Measurements from ENCODE around the gene NMNAT2.
"Not testable (repeated sequence)": the region's sequence is repeated elsewhere in the genome, so short reads cannot be mapped to it uniquely, and the experiment has no call there.

Gene NMNAT2

DNA sequence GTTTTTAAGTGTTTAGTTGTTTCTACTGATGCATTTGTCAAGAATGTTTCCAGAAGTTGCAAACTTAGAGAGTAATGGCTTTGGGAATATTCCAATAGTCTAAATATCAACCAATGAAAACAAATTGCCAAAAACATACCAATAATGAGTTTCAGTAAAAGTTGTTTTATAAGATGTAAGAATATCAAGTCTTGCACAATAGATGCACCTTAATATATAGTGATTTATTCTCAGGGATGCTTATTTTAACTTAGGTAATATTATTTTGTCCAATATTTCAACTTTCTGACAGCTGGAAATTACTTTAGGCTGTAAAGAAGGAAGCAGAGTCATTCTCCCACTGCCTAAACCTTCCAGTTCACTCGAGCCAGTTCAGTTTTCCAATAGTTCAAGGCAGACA lies 5.4 kb upstream of the NMNAT2 start:
- no peak for DNase-seq
- intact Hi-C loops (cut with DNase I) = no loop called here

DNA sequence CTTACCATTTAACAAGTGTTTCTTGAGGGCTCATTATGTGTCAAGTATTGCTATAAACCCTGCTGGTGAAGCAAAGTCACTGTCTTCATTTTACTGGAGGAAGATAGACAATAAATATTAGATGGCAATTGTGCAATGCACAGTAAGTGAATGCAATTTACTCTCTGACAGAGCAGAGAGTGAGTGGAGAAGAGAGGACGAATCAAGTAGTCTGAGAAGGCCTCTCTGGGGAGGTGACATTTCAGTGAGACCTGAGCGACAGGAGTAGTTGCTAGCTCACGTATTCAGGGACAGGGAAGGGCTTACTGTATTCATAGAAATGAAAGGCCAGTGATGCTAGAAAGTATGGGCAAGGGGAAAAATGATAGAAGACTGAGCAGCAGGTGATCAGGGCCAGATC lies 1.2 kb upstream of the NMNAT2 start:
- DNase-seq = no peak
- intact Hi-C loops (cut with DNase I) = no loop called here

DNA sequence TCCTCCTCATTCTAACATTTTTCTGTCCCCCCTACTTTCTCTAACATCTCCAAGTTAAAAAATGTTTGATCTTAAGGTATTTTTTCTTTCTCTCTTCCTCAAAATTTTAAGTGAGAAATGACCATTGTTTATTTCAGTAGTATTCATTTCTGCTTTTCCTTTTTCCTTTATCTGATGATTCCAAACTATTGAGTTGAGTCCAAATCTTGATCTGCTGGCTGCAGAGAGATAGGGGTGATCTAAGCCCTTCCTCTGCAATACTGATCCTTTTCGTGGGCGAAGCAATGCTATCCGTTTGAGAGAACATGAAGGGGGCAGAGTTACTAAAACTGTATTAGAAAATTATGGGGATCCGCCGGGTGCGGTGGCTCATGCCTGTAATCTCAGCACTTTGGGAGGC lies 516 bp upstream of the NMNAT2 start:
- peak in 19 of 42 donors; percentile 3 to 53 (median 16) for DNase-seq
- intact Hi-C loops (cut with DNase I) = no loop called here

DNA sequence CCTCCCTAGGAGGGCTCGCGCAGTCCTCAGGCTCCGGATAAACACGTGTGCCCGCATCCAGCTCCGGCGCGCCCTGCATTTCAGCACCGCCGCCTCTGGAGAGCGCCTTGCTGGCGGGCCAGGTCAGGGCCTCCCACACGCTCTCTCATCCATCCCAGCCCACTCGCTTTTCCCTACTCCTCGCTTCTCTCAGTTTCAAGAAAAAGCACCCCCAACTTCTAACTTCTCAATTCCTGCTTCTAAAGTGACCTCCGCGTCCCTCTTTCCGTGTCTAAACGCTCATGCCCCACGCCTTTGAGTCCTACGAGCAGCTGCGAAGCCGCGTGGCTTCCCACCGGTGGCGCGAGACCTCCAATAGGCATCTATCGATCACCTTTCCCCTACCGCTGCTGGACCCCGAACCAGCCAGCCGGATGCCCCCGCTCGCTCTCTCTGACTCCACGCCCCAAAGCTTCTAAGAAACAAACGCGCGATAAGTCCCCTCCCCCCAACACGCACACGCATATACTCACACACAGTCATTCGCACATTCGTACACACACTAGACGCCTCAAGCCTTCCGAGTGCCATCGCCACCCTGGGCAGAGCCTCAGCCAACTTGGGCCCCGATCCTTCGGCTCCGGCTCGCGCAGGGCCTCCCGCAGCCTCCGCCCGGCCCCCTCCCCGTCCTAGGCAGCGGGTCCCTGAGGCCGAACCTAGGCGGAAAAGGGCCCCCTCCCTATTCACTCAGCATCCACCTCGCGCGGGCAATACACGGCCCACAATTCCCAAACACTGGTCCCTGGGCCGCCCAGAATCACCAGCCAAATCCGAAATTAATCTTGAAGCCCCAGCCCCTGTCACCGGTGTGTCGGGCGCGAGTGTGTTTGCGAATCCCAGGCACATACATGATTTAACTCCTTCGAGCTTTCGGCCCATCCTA lies 1.1 kb downstream of the NMNAT2 start:
- peak; percentile 37 to 89 (median 74) for DNase-seq
- intact Hi-C loops (cut with DNase I) = no loop called here

DNA sequence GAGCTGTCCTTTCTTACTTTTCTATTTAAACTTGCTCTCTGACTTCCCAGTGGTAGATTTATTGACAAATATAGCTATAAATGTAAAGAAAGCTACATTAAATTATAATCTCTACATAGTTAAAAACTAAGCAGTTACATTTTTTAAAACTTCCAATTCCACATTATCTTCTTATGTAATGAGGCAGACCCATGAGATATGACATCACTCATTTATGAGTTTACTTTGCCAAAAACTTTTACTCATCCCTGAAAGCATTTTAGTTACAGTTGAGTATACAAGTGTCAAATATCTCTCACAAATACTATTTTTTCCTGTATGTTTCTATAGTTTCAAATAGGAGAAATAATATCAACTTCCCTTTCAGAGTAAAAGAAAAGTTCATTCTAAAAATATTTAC lies 3.8 kb downstream of the NMNAT2 start:
- DNase-seq = no peak
- intact Hi-C loops (cut with DNase I) = no loop called here

DNA sequence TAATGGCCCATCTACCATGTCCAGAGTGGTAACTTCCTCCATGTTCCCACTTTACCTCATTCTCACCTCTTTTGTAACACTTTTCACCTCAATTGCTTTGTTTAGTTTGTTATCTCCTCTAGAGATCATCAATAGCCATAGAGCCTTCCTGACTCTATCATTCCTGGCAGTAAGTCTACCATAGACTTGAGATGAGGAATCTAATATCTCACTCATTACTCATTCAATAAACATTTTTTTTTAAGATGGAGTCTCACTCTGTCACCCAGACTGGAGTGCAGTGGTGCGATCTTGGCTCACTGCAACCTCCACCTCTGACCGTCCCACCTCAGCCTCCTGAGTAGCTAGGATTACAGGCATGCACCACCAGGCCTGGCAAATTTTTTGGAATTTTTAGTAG lies 7.1 kb downstream of the NMNAT2 start:
- DNase-seq = no peak
- intact Hi-C loops (cut with DNase I) = no loop called here

DNA sequence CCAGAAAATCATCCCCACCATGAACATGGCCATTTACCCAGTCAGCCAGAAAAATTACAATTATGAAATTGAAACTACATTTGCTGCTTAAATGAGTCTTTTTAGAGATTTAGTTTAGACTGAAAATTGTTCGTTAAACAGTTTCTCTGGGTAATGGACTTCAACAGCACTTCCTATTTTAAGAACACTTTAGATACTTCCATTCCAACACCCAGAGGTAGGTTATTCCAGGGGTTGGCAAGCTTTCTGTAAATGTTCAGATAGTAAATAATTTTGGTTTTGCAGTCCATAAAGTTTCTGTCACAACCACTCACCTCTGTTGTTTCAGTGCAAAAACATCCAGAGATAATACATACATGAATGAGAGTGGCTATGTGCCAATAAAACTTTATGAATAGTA lies 10.2 kb downstream of the NMNAT2 start:
- intact Hi-C loops (cut with DNase I) = no loop called here

DNA sequence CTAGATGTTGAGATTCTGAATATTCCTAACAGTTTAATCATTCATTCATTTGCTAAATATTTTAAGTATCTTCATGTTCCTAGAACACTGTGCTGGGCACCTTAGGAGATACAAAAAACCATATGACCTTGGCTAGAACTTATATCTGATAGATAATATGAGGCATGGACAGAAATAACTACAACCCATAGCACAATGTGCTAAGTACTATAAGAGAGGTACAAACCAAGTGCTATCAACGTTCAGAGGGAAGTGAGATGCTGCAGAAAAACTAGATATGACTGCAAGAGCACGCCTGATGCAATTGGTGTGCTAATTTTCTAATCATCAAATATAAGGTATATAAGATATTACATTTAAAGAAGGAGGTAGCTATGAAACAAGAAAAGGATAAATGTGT lies 10.7 kb downstream of the NMNAT2 start:
- intact Hi-C loops (cut with DNase I) = no loop called here

More for the DNA sequence above, 10.2 kb downstream of the NMNAT2 start:
- no peak for DNase-seq

DNA sequence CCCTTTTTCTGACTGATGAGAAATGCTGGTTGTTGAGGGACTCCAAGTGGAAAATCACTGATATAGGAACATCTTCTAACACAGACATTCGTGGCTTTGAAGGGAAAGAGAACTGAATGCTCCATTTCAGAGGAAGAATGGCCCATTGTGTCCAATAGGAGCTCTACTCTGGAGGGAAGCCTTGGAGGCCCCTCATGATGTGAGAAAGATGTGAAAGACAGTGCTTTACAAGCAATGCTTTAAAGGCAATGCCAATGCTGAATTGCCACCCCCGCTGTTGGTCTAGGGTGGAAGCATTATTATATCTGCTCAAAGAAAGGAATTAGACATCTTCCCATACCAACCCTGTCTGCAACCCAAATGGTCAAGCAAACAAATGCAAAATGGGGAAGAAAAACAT lies 13.7 kb downstream of the NMNAT2 start:
- intact Hi-C loops (cut with DNase I) = no loop called here
- peak in 9 of 42 donors; percentile 5 to 61 (median 21) for DNase-seq

More for the DNA sequence above, 10.7 kb downstream of the NMNAT2 start:
- DNase-seq = no peak

DNA sequence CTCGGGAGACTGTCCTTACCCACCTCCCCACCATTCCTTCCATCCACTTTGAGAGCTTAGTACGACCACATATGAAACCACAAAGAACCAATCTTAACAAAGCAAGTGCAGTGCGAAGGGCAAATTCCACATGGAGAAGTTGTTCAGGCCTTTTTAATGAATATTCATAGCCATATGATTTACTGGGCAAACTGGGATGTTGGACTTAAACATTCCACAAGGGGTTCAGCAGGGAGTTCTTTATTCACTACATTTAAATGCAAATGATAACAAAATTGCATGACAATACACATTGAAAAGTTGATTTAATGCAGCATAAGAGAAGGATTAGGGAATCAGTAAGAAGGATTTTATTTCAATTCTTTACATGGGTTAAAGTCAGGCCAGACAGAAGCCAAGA lies 14.7 kb downstream of the NMNAT2 start:
- no peak for DNase-seq
- intact Hi-C loops (cut with DNase I) = no loop called here

DNA sequence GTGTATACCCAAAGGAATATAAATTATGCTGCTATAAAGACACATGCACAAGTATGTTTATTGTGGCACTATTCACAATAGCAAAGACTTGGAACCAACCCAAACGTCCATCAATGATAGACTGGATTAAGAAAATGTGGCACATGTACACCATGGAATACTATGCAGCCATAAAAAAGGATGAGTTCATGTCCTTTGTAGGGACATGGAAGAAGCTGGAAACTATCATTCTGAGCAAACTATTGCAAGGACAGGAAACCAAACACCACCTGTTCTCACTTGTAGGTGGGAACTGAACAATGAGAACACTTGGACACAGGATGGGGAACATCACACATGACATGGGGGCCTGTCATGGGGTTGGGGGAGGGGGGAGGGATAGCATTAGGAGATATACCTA lies 16.6 kb downstream of the NMNAT2 start:
- DNase-seq; intact Hi-C loops (cut with DNase I): not testable (repeated sequence)

DNA sequence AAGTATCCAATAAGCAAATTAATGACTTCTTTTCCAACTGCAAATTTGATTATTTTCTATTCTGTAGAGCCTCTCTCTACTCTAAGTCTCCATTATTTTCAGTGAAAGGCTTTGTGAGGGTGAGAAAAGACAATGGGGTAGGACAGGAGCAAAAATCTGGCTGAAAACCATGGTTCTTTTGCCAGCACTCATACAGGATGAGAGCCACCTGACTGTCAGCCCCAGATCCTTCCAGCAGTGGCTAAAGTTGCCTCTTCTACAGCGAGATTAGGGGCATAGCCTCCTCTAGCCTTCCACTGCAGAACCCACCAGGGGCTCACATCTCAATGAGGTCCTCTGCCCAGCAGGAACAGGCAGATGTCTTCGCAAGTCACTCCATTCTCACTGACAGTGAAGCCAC lies 23.7 kb downstream of the NMNAT2 start:
- intact Hi-C loops (cut with DNase I) = no loop called here
- DNase-seq = no peak

DNA sequence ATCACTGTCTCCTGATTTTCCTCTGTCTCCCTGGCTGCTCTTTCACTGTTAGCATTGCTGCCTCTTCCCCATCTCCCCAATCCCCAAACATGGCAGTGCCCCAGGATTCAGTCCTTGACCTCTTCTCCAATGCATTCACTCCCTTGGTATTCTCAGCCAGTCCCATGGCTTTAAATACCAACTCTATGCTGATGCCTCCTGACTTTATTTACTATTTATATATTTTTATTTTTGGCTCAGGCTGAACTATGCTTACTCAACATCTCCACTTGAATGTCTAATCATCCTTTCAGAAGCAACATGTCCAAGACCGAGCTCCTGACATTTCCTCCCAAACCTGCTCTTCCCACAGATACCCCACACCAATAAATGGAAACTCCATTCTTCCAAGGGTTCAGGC lies 26.3 kb downstream of the NMNAT2 start:
- no peak for DNase-seq
- intact Hi-C loops (cut with DNase I) = no loop called here

DNA sequence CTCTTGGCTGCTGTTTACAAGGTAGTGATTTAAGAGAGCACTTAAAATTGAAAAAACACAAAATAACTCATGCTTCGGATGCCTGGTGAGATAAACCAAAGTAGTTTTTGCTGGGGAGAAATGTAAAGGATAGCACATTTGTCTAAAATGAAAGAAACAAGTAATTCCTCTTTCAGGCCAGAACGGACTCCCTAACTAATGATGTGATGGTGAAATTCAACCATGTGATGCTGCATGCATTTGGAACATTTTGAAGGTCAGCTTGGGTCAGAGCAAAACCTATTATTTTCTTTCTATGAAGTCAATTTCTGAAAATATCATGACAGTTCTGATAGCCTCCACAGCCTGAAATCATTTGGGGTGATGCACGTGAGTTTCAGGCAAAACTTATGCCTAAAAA lies 27.6 kb downstream of the NMNAT2 start:
- intact Hi-C loops (cut with DNase I) = no loop called here
- DNase-seq = no peak

DNA sequence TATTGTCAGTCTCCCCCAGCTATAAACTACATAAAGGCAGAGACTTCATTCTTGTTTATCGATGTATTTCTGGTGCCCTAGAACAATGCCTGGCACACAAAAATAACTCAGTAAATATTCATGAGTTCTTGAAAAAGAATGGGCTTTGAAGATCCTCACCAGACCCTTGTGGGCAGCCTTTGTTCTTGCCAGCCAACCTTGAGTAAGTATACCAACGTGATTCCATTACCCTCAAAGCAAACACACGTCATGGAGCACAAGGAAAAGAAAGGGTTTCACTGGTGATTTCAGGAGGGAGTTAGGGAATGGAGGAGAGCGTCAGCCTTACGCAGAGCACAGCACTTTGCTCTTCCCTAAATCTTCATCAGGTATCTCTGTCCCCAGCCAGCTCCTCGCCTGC lies 29.4 kb downstream of the NMNAT2 start:
- DNase-seq = no peak
- intact Hi-C loops (cut with DNase I) = no loop called here

DNA sequence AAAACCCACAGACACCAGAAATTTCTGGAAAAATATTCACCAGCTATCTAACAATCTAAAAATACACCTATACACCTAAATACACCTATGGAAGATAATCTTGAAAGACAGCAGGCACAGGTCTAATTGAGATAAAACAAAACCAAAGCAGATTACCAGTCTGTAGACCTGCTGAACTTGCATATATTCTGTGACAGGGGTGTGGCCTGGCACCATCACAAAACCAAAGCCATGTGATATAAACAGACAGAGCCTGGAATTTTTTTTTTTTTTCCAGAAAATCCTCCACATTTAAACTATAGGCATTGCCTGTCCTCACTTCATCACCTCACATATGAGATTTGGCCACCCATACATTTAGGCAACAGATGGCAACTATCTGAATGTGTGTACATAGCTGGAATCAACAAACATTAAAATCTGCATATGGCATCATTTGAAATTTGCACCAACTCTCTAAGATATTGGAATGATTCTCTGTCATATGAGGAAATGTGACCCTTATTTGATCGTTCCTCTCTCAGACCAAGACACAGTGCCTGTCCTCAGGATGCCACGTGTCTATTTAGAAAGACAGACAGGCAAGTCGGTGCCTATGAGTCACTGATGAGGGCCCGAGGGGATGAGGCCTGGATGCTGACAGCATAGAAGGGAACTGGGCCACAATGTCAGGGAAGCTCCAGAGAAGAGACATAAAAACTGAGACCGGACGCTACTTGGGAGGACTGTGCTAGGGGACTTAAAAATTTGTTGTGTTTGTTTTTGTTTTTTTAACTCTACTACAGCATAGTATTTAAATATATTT lies 32.6 kb downstream of the NMNAT2 start:
- intact Hi-C loops (cut with DNase I) = no loop called here
- no peak for DNase-seq

DNA sequence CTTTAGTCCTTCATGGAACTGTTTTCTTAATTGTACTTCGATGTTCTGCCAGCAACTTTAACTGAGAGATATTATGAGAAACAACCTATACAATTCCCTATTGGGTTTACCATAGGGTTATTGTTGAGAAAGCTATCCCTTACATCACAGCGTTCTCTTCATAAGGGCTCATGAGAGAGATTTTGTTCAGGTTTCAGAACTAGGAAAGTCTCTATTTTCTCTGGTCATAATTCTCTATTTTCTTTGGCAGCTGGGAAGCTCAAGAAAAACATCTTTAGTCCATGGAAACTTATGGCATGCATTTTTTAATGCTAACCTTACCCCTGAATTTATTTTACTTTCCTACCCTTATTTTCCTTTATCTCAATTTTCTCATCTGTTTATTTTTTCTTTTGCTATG lies 38.2 kb downstream of the NMNAT2 start:
- no peak for DNase-seq
- intact Hi-C loops (cut with DNase I) = no loop called here

DNA sequence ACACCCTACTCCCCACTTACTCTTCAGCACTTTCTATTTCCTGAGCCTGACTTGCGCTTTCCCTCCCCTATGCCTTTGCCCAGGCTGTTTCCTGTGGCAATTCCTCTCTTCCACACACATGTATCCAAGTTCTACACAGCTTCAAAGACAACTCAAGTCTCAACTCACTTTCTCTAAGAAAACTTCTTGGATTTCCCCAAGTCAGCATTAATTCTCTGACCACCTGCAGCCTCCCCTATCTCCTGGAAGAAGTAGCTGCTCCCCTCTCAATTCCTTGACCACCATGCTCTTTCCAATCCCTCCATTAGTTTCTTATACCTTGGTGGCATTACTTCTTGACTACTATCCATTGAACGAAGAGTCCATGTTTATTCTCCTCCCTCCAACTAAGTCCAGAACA lies 42.8 kb downstream of the NMNAT2 start:
- DNase-seq = no peak
- intact Hi-C loops (cut with DNase I) = no loop called here

DNA sequence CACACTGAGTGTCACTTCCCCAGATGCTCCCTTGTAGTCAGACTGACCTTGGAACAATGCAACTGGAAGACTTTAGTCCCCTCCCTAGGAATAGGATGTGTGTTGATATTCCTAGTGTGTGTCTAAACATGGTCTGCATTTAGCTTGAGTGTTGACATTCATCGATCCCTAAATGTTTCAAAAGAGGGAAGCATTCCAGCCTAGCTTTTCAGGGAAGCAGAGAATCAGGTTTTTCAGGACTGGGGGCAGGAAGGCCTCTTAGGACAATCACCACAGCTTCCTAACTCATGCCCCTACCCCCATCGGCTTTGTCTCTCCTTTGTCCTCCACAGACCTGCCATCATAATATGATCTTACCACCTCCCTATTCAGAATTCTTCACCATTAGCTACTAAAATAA lies 43.4 kb downstream of the NMNAT2 start:
- DNase-seq = no peak

DNA sequence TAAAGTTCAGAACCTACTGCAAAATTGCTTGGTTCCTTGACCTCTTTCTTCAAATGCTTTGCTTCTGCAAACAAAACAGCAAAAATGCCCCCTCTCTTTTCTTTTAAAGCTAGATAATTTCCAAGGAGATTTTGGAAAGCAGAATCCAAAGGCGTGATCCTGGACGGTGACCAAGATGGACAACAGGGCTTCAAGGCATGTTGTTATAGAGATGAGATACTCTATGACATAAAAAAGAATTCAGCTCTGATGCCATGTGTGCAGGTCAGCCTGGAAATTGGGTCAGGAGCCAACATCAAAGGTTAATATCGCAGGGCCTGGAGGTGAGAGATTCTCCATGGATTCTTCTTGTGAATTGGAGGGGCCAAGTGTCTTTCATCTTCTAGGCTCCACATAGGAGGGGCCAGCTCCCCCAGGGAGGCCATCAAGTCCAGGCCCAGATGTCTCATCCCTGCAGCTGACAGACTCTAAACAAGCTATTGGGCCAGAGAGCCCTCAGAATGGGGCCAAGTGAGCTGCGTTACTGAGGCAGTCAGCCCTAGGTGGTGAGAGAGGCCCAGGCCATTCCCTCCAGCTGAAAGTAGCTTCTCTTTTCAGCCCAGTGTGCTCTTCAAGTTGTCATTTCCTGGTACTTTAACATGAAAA lies 45.5 kb downstream of the NMNAT2 start:
- intact Hi-C loops (cut with DNase I) = no loop called here
- peak in 1 of 42 donors; percentile 31 for DNase-seq

More for the DNA sequence above, 43.4 kb downstream of the NMNAT2 start:
- intact Hi-C loops (cut with DNase I) = no loop called here

All from head of caudate nucleus (tissue), 42 donors.